SKM-1 treated with dmso at 0.1 percent for 144 hours (cell line): ENCODE measurements around the gene ARHGAP12.
"Not testable (repeated sequence)": the region's sequence is repeated elsewhere in the genome, so short reads cannot be mapped to it uniquely, and the experiment has no call there.

Source experiments
- DNase-seq: peaks from one replicate; lab custom pipeline; 2025; ENCODE audit not compliant: unreplicated experiment; lab: John Stamatoyannopoulos, UW

ARHGAP12 gene

DNA sequence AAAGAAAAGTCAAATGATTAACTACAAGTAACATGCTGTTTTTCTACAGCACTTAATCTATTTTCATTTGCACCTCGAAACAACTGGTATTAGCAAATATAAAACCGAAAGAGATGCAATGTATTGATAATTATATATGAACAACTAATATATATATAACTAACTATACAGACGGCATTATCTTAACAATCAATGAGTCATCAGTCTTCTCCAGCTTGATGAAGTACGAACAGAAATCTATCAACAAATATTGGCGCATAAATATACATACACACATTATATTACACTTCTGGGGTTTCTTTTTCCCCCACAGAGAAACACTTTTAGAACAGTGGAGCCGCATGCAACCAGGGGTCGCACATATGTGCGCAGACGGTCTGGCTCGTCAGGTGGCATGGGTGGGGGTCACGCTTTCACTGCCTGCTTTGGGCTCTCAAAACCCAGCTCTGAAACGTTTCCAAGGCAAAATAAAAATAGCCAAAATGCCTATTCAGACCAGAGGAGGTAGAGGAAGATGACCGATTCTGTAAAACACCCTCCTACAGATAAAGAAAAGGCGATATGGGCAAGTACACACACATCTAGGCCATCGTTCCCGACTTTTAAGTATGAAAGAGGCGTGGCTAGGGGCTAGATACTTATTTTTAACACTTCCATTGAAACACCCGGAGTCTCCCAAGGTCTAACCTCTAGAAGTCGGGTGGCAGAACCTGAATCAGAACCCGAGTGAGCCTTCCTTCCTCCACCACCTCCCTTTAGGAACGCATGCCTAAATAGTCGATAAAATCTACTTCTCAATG lies 1.7 kb downstream of the ARHGAP12 start:
- no peak for DNase-seq

DNA sequence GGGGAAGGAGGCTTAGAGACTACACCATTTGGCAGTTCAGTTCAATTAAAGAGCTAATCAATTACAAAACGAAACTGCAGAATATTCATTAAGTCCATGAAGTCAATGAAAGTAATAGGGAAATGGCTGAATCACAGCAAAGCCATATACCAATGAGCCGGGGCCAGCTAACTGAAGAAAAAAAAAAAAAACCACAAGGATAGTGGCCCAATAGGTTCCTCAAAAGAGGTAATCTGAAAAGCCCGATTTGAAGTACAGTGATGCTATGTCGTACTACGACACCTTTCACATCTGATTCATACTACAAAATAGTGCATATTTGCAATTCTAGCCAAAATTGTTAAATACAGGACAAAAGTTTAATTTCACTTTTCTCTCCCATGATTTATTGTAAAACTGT lies 2.5 kb downstream of the ARHGAP12 start:
- no peak for DNase-seq

DNA sequence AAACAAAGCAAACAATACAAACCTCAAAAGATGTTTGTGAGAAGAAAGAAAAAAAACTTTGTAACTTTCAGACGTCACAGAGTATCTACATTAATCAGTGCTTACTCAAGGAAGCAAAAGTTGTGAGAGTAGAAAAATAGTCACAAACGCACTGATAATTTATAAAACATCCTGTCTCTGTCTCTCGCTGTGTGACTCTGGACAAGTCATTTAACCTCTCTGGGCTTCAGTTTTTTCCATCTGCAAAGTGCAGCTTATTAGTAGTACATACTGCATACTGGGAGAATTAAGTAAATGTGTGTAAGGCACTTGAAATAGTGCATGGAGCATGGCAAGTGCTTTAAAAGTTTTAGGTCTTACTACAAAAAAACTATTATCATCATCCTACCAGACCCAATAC lies 3.8 kb downstream of the ARHGAP12 start:
- DNase-seq = no peak

DNA sequence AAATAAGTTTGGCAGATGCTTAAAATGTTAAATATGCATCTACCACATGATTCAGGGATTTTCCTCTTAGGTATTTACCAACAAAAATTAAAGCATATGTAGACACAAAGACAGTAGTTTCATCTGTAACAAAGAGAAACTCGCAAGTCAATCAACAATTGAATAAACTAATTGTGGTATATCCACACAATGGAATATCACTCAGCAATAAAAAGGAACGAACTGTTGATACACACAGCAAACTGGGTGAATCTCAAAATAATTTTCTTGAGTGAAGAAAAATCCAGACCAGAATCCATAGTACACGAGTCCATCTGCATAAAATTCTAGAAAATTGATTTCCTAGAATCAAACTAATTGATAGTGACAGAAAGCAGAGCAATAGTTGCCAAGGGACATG lies 5.2 kb downstream of the ARHGAP12 start:
- DNase-seq = no peak

DNA sequence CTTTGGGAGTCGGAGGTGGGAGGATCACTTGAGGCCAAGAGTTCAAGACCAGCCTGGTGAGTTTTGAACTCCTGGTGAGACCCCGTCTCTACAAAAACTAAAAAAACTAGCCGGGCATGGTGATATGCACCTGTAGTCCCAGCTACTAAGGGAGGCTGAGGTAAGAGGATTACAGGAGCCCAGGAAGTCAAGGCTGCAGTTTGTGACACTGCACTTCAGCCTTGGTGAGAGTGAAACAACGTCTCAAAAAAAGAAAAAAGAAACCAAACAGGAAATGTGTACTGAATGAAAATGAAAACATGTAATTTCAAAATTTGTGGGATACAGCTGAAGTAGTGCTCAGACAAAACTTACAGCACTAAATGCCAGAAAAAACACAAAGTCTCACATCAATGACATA lies 7.6 kb downstream of the ARHGAP12 start:
- no peak for DNase-seq

DNA sequence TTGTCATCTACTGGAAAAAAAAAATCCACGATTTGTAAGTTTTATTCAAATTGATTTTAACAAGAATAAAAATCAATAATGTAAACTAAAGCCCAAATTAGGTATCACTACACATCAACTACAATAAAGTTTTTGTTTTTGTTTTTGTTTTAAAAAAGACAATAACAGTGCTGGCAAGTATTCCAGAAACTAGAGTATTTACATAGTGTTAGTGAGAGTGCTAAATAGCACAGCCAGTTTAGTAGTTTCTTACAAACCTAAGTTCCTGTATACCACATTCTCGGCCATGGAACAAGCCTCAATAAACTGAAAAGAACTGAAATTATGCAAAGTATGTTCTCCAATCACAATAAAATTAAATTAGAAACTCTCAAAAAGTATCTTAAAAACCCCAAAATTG lies 8.1 kb downstream of the ARHGAP12 start:
- DNase-seq = no peak

DNA sequence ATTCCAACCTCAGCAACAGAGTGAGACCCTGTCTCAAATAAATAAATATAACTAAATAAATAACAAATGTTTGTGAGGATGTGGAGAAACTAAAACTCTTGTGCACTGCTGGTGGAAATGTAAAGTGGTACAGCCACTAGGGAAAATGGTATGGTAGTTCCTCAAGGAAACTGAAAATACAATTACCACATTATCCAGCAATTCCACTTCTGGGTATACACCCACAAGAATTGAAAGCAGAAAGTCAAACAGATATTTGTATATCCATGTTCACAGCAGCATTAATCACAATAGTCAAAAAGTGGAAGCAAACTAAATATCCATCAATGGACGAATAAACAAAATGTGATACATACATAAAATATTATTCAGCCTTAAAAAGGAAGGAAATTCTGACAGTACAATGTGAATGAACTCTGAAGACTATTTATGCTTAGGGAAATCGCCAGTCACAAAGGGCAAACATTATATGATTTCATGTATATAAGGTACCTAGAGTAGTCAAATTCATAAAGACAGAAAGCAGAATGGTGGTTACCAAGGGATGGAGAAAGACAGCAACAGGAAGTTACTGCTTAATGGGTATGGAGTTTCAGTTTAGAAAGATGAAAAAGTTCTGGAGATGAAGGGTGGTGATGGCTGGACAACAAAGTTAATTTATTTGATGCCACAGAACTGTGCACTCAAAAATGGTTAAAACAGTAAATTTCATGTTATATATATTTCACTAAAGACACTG lies 9.8 kb downstream of the ARHGAP12 start:
- no peak for DNase-seq

DNA sequence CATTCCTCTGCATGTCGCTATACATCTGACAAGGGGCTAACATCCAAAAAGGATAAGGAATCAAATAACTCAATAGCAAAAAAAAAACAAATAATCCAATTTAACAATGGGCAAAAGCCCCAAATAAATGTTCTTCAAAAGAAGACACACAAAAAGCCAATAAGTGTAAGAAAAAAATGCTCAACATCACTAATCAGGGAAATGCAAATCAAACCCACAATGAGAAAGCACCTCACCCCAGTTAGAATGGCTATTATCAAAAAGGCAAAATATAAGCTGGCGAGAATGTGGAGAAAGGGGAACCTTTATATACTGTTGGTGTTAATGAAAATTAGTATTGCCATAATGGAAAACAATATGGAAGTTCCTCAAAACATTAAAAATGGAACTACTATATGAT lies 14.3 kb downstream of the ARHGAP12 start:
- no peak for DNase-seq

DNA sequence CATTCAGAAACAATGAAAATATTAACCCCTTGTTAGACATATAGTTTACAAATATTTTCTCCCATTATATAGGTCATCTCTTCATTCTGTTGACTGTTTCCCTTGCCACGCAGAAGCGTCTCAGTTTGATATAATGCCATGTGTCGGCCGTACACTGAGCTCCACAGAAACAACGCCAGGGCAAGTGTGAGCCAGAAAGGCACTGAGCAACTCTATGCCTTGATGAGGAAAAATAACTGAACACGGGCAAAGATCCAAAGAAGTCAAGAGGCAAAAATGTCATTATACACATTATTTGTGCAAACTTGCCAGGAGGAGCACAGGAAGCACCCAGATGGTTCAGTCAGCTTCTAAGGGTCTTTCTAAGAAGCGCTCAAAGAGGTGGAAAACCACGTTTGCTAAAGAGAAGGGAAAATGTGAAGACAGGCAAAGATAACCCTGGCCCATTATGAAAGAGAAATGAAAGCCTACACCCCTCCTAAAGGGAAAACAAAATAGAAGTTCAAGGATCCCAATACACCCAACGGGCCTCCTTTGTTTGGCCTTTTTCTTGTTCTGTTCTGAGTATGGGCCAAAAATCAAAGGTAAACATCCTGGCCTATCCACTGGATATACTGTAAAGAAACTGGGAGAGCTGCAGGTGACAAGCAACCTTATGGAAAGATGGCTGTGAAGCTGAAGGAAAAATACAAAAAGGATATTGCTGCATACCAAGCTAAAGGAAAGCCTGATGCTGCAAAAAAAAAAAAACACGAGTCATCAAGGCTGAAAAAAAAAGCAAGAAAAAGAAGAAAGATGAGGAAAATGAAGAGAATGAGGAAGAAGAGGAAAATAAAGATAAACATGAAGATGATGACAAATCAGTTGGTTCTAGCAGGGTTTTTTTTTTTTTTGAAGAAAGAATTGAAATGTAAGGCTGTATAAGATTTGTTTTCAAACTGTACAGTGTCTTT lies 15.5 kb downstream of the ARHGAP12 start:
- DNase-seq = no peak

DNA sequence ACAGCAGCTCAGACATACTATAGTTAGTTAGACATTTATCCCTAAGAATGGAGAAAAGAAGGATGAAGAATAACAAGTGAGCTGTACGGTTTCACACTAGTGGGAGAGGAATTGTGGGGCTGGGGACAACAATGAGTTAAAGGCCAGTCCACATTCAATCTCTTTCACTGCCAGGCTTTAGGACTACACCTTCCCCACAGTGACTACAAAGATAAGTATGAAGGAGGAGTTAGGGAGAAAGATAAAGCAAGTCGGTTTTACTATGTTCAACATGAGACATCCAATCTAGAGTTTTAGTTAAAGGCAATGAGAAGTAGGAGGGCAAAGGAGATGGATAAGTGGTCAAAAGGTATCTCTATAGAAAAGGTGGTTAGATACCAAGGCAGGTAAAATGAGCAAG lies 16.3 kb downstream of the ARHGAP12 start:
- DNase-seq = no peak

DNA sequence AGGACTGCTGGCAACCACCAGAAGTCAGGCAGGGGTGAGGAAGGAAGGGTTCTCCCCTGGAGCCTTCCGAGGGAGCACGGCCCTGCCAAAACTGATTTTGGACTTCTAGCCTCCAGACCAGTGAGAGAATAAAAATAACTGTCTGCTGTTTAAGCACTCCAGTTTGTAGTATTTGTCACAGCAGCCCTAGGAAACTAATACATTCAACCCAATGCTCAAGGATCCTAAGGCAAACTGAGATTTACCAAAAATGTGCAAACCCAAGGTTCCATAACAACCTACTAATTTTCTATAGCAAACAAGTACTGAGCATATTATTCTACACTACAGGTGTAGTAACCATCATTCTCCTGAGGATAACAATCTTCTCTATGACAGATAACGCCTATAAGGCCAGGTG lies 18.6 kb downstream of the ARHGAP12 start:
- DNase-seq = no peak

DNA sequence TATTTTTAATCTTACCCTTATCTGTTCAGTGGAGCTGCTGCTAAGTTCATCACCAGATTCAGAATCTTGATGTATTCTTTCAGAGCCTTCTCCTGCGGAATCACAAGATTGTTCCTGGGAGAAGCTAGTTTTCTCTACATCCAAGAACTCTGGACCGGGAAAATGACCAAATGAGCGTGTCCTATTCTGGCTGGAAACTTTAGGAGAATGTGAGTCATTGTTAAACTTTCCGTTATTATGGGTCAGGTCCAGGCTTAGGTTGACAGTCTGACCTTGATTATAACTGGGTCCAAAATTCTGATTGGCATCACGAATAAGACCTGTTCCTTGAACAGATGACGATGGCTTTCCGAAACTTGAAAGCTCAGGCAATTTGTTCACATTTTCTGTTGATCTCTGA lies 20.5 kb downstream of the ARHGAP12 start:
- DNase-seq = no peak

DNA sequence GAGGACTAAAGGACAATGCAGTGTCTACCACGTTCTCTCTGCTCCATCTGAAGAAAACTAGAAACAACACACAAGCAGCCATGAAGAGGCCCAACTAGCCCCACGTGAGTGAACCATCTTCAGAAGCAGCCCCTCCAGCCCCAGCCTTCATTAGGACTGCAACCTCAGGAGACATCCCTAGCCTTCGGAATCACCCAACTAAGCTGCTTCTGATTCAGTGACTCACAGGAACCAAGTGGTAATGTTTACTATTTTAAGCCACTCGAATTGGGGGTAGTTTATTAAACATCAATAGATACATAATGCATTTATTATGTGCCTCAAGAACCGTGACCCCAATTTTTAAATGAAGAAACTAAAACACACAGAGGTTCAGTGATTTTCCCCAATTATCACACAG lies 22.6 kb downstream of the ARHGAP12 start:
- DNase-seq = no peak

DNA sequence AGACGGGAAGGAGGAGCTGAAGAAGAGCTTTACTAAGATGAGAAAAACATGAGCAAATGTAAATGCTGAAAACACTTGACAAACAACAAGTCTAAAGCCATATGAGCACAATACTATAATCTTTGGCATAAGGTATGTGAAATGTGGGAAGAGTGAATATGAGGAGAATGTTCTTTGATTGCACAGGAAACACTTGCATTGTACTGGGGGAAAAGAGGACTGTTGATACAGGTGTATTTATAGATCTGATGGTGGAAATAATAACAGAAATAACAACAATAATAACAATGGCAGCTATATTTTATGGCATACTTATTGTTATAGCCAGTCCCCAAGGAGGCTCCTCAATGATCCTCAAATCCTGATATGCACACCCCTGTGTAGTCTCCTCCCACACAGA lies 23.0 kb downstream of the ARHGAP12 start:
- DNase-seq = no peak

DNA sequence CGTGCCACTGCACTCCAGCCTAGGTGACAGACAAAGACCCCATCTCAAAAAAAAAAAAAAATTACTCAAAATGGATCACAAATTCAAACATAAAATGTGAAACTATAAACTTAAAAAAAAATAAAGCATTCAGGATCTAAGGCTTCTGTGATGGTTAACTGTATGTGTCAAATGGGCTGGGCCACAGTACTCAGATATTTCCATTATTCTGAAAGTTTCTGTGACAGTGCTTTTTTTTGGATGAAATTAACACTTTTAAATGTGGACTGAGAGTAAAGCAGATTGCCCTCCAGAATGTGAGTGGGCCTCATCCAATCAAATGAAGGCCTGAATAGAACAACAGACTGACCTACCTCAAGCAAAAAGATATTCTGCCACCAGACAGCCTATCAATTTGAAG lies 26.0 kb downstream of the ARHGAP12 start:
- DNase-seq = no peak

DNA sequence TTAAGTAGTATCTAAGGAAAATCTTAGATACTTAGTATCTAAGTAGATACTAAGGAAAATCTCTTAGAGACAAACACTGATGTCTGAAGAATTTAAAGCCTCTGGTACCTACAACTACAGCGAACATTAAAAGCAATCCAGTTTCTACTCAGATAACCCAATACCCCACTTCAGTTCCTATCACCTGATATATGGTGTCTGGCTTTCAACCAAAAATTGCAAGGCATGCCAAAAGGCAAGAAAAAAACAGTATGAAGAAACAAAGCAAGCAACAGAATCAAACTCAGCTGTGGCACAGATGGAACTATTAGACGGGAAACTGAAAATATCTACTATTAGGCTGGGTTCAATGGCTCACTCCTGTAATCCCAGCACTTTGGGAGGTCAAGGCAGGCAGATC lies 31.1 kb downstream of the ARHGAP12 start:
- no peak for DNase-seq

DNA sequence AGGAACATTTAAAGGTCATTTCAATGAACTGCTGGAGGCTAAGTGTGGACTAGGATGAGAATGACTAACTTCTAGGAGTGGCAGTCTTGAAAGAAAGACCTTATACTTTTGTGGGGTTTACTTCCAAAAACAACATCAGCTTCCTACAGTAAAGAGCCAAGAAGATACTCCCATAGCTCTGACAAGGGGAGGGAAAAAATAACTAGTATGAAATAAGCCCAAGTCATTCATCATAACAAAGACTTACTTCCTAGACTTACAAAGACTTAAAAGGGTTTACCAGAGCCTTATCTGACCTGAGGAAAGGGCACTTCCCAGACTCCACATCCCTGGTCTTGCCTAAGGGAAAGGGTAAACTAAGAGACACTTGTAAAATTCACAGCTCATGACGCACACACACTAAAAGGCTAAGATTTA lies 31.7 kb downstream of the ARHGAP12 start:
- no peak for DNase-seq

DNA sequence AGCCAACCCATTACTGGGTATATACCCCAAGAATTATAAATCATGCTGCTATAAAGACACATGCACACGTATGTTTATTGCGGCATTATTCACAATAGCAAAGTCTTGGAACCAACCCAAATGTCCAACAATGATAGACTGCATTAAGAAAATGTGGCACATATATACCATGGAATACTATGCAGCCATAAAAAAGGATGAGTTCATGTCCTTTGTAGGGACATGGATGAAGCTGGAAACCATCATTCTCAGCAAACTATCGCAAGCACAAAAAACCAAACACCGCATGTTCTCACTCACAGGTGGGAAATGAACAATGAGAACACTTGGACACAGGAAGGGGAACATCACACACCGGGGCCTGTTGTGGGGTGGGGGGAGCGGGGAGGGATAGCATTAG lies 32.9 kb downstream of the ARHGAP12 start:
- DNase-seq = not testable (repeated sequence)

DNA sequence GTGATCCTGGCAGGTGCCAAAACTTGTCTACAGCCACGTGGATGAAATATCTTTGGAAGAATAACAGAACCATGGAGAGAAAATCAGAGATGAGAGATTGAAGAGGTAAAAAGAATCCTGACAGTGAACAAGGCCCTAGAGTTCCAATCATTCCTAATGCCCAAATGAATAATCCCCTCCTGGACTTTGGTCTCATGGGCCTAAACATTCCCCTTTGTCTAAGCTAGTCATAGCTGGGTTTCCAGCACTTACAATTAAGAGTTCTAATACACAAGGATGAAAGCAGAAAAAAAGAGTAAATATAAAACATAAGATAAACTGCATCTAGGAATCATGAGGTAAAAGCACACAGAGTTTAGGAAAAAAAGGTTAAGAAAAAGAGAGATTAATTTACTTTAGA lies 40.2 kb downstream of the ARHGAP12 start:
- DNase-seq = no peak

DNA sequence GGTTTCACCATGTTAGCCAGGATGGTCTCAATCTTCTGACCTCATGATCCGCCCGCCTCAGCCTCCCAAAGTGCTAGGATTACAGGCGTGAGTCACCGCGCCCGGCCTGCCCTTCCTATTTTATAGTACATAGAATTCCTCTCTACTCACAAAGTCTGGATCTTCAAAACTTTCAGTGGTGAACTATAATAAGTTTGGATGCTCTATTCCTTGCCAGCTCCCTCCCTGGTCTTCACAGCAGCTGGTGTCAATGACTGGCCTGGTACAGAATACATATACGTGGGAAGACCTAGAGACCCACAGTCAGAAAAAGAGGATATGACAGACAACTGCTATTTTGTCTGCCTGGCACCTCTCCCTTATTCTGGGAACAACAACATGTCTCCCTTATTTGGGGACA lies 40.8 kb downstream of the ARHGAP12 start:
- DNase-seq = no peak

DNA sequence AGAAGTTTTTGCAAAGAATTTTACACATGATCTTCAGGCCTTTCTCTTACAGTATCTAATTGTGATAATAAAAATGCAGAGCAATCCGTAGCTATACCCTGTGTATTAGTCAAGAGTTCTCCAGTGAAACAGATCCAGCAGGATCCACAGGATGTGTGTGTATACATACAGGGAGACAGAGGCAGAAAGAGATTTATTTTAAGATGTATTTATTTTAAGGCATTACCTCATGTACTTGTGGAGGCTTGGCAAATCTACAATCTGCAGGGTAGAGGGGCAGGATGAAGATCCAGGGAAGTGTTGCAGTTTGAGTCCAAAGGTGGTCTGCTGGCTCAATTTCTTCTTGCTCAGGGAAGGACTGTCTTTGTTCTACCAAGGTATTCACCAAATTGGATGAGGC lies 41.7 kb downstream of the ARHGAP12 start:
- DNase-seq = no peak

DNA sequence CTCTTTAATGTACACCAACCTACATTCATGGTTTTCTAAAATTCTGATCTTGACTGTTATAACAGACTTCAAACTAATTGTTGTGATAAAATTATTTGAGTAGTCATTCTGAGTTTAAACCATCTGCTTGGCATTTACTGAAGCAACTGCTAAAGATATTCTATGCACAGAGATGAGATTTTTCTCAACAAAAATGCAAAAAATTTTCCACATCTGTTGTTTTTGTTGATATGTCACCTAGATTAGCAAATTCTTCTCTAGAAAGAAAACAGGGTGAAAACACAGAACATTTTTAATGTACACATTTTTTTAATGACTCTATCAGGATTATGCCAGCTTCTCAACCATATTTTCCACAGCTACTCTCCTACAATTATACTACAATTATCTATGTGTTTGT lies 42.7 kb downstream of the ARHGAP12 start:
- no peak for DNase-seq
